Calu3 (cell line): ENCODE data around the gene RIOK3. TPM values are rescaled to one million over a fixed set of nuclear protein-coding genes. Genes with fewer than 3 reads are reported as not detected.

Source experiments
- BruUV-seq: library from RNA; stranded (reverse); fragments of 400-500 nt; replicated peaks from 2 replicates; lab custom pipeline; 2021; lab: Mats Ljungman, UMichigan
- CTCF ChIA-PET: fragments of 300-600 bp; sonication (Branson Sonifier 250); formaldehyde crosslinking; loops from one replicate; lab custom pipeline; 2022; ENCODE audit warnings: antibody characterized with exemption; lab: Charles Lee
- DNase-seq: peaks from one replicate; pipeline ENCODE4 v3.0.0; 2022
- H3K27ac Mint-ChIP-seq: one replicate; pipeline ENCODE4 v1.8.0; 2022; ENCODE audit warnings: mixed read lengths; ENCODE audit not compliant: unreplicated experiment
- H3K27me3 Mint-ChIP-seq: one replicate; pipeline ENCODE4 v1.8.0; 2022; ENCODE audit warnings: mixed read lengths; ENCODE audit not compliant: unreplicated experiment
- H3K36me3 Mint-ChIP-seq: one replicate; pipeline ENCODE4 v1.8.0; 2022; ENCODE audit warnings: mild to moderate bottlenecking, moderate library complexity, mixed read lengths; ENCODE audit not compliant: insufficient read depth, unreplicated experiment
- H3K4me1 Mint-ChIP-seq: one replicate; pipeline ENCODE4 v1.8.0; 2022; ENCODE audit warnings: mild to moderate bottlenecking, low read depth, mixed read lengths; ENCODE audit not compliant: unreplicated experiment
- H3K4me3 Mint-ChIP-seq: one replicate; pipeline ENCODE4 v1.8.0; 2022; ENCODE audit warnings: mild to moderate bottlenecking, low read depth, moderate library complexity, mixed read lengths; ENCODE audit not compliant: unreplicated experiment
- H3K9me3 Mint-ChIP-seq: one replicate; pipeline ENCODE4 v1.8.0; 2022; ENCODE audit warnings: low read depth, mixed read lengths; ENCODE audit not compliant: unreplicated experiment
- intact Hi-C: fragments of 100-400 bp; cut with micrococcal nuclease; formaldehyde crosslinking; loops from one replicate; pipeline ENCODE4 v1.10.0; 2022; ENCODE audit not compliant: unreplicated experiment
- total RNA-seq: library from RNA; stranded (reverse); gene quantifications from 2 replicates; pipeline ENCODE4 v1.2.3, GENCODE V29; 2022
- TF ChIP-seq, protein P1 (sequence below): fragments of 200-600 bp; IDR thresholded peaks from one replicate; pipeline ENCODE4 v1.8.0; 2022; ENCODE audit warnings: antibody characterized with exemption; ENCODE audit not compliant: unreplicated experiment

RIOK3 gene
- total RNA-seq, 1 experiment from 2014 or later: 91.1 TPM

DNA sequence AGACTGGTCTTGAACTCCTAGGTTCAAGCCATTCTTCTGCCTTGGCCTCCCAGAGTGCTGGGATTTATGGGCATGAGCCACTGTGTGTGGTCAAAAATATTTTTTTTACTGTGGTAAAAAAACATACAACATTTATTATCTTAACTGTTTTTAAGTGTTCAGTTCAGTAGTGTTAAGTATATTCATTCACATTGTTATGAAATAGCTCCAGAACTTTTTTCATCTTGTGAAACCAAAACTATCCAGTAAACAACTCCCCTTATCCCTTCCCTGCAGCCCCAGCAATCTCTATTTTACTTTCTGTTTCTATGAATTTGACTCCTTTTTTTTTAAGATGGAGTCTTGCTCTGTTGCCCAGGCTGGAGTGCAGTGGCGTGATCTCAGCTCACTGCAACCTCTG is 59.6 kb downstream of the RIOK3 start:
- CTCF ChIA-PET: no interaction called here

DNA sequence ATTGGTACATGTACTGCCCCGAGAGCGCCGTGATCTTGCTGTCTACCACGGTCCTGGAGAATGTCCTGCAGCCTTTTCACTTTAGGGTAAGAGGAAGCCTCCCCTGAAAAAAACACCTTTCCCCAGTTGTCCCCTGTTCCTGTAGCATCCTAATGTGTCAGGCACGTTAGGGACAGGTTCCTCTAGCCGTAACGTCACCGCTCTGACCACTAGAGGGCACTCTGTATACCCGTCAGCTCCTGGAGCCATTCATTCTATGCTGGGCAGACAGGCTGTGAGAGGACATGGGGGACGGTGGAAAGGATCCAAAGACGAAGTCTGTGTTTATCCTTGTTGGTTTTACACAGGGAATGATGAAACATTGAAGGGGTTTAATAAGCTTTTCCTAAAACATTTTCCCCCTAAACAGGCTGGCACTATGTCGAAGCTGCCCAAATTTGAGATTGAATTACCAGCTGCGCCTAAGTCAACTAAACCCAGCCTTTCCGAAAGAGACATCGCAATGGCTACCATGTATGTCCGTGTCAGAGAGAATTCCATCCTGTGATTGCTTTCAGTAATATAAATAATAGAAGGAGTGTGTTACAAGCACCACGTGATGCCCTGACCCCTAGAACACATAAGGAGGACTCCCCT is 62.9 kb downstream of the RIOK3 start:
- H3K27ac Mint-ChIP-seq: no peak overlapping the region
- TF ChIP-seq, protein P1, sequence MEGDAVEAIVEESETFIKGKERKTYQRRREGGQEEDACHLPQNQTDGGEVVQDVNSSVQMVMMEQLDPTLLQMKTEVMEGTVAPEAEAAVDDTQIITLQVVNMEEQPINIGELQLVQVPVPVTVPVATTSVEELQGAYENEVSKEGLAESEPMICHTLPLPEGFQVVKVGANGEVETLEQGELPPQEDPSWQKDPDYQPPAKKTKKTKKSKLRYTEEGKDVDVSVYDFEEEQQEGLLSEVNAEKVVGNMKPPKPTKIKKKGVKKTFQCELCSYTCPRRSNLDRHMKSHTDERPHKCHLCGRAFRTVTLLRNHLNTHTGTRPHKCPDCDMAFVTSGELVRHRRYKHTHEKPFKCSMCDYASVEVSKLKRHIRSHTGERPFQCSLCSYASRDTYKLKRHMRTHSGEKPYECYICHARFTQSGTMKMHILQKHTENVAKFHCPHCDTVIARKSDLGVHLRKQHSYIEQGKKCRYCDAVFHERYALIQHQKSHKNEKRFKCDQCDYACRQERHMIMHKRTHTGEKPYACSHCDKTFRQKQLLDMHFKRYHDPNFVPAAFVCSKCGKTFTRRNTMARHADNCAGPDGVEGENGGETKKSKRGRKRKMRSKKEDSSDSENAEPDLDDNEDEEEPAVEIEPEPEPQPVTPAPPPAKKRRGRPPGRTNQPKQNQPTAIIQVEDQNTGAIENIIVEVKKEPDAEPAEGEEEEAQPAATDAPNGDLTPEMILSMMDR: peak; percentile 88
- no peaks in the 10 kb centered on the region for H3K9me3 Mint-ChIP-seq
- H3K4me3 Mint-ChIP-seq: no peak overlapping the region
- peak; percentile 79 for DNase-seq
- H3K27me3 Mint-ChIP-seq: no peaks in the 10 kb centered on the region
- H3K4me1 Mint-ChIP-seq: peaks cover 8% of the 10 kb centered on the region
- no TSS peak for BruUV-seq
- intact Hi-C loops: loop anchor here (1.0 to 5.0 kb wide), 3 partner anchors 71 to 296 kb away; partner anchors contain the start of gene NPC1
- CTCF ChIA-PET: interaction anchor here (0.6 to 1.2 kb wide), 4 partner anchors 18 to 484 kb away, joined by 3 read pairs; no protein-coding TSS in a partner anchor
- H3K36me3 Mint-ChIP-seq: peaks cover 44% of the 10 kb centered on the region

More for the DNA sequence above, 59.6 kb downstream of the RIOK3 start:
- TF ChIP-seq, protein P1: no peak
- no TSS peak for BruUV-seq
- Mint-ChIP-seq H3K9me3 (no peaks in the 10 kb centered on the region), H3K27ac (no peak overlapping the region), H3K4me1 (peaks cover 8% of the 10 kb centered on the region), H3K4me3 (no peak overlapping the region), H3K36me3 (peaks cover 32% of the 10 kb centered on the region), H3K27me3 (no peaks in the 10 kb centered on the region)
- intact Hi-C loops: no loop called here
- DNase-seq: no peak

DNA sequence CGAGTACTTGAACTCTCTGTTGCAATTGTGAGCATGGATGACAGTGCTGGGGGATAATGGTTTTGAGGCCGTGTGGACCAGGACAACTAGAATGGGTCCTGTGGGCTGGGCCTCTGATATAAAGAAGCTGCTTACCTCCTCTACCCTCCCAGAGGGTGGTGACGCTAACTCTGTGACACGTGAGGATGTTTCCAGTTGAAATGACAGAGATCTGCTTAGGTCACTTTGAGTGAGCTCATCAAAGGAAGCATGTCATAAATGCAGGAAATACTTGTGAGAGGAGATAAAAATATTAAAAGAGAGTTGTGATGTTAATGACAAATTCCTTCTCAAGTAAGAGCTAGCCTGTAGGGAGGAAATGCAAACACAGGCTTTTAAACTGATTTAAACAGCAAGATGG is 66.6 kb downstream of the RIOK3 start:
- DNase-seq: no peak
- Mint-ChIP-seq H3K27ac (no peak overlapping the region), H3K36me3 (peaks cover 66% of the 10 kb centered on the region), H3K9me3 (no peaks in the 10 kb centered on the region), H3K27me3 (no peaks in the 10 kb centered on the region), H3K4me3 (no peak overlapping the region), H3K4me1 (peaks cover 19% of the 10 kb centered on the region)
- intact Hi-C loops: loop anchor here (5.0 kb wide), 2 partner anchors 68 to 183 kb away; partner anchors contain the start of gene NPC1
- CTCF ChIA-PET: no interaction called here
- no TSS peak for BruUV-seq
- TF ChIP-seq, protein P1: no peak

DNA sequence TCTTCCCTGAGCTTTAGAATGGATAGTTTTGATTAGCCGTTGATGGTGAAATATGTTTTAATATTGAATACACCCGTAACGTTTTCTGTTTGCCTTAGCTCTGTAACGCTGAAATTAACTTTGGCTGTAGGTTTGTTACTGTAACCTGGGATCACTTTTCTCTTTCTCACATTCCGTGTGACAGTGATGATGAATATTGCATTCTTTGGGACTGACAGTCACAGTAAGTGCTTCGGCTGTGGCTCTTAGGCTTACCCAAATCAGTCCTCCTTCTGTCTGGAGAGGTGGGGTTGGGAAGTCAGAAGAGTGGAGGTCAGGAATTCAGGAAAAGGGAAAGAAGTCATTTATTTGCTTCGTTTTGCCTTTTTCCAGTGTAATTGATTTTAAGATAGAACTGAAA is 68.2 kb downstream of the RIOK3 start:
- no peak overlapping the region for H3K27ac Mint-ChIP-seq
- BruUV-seq: no TSS peak
- H3K36me3 Mint-ChIP-seq: peaks cover 69% of the 10 kb centered on the region

More for the DNA sequence above, 68.2 kb downstream of the RIOK3 start:
- intact Hi-C loops: no loop called here
- Mint-ChIP-seq H3K4me3 (no peak overlapping the region), H3K9me3 (no peaks in the 10 kb centered on the region), H3K4me1 (peaks cover 12% of the 10 kb centered on the region), H3K27me3 (no peaks in the 10 kb centered on the region)
- CTCF ChIA-PET: no interaction called here
- TF ChIP-seq, protein P1: no peak
- no peak for DNase-seq
